CD14-positive monocyte (primary cell): Measurements from ENCODE around the gene MCC. TPM values are rescaled to one million over a fixed set of nuclear protein-coding genes. Genes with fewer than 3 reads are reported as not detected.

Experiments used
- DNase-seq, 3 donors: peaks; one replicate each; pipeline ENCODE4 v3.0.0-alpha.2; 2011 to 2022
- H2AFZ ChIP-seq: 2 replicates; pipeline ENCODE4 v1.6.0; 2012; ENCODE audit warnings: mild to moderate bottlenecking, low read depth, low read length, inconsistent platforms; ENCODE audit not compliant: insufficient read depth, poor library complexity, severe bottlenecking
- H3K27ac ChIP-seq, 2 donors: 1 replicate in 1 of 2; 2 replicates in 1 of 2; pipeline ENCODE4 v1.5.1; 2012 to 2013; ENCODE audit warnings: low read length in 2 of 2, control low read depth in 1 of 2, inconsistent platforms in 1 of 2, low read depth in 1 of 2, mild to moderate bottlenecking in 1 of 2
- H3K27me3 ChIP-seq, 2 donors: one replicate each; pipeline versions ENCODE4 v1.6.0 to v1.6.1; 2011 to 2013; ENCODE audit warnings: low read length in 2 of 2; ENCODE audit not compliant: control insufficient read depth in 2 of 2, insufficient read depth in 2 of 2
- H3K36me3 ChIP-seq, 2 donors: replicated peaks in 1 of 2; 1 replicate in 1 of 2; 2 replicates in 1 of 2; pipeline versions ENCODE4 v1.5.1 to v1.6.1; 2012 to 2013; ENCODE audit warnings: low read length in 2 of 2, control low read depth in 1 of 2, inconsistent platforms in 1 of 2, mild to moderate bottlenecking in 1 of 2; ENCODE audit not compliant: insufficient read depth in 2 of 2, control insufficient read depth in 1 of 2
- H3K4me1 ChIP-seq, 2 donors: 1 replicate in 1 of 2; 2 replicates in 1 of 2; pipeline versions ENCODE4 v1.5.1 to v1.6.1; 2012 to 2013; ENCODE audit warnings: low read length in 2 of 2, control low read depth in 1 of 2, inconsistent platforms in 1 of 2, mild to moderate bottlenecking in 1 of 2, moderate library complexity in 1 of 2; ENCODE audit not compliant: insufficient read depth in 2 of 2, control insufficient read depth in 1 of 2
- H3K4me2 ChIP-seq: replicated peaks from 2 replicates; pipeline ENCODE3; 2012; ENCODE audit warnings: low read length, moderate library complexity, mild to moderate bottlenecking; ENCODE audit not compliant: poor library complexity, severe bottlenecking; ENCODE audit errors: extremely low read depth
- H3K4me3 ChIP-seq, 3 experiments: fragments of 200-600 bp in 1 of 3; sonication (generic) in 1 of 3; replicated peaks in 1 of 3; 1 replicate in 2 of 3; 2 replicates in 1 of 3; pipeline ENCODE4 v1.5.1; 2011 to 2013; ENCODE audit warnings: low read length in 3 of 3, mild to moderate bottlenecking in 3 of 3, control low read depth in 2 of 3, low read depth in 2 of 3, inconsistent platforms in 1 of 3, moderate library complexity in 1 of 3
- H3K79me2 ChIP-seq: 2 replicates; pipeline ENCODE4 v1.6.0; 2012; ENCODE audit warnings: mild to moderate bottlenecking, control low read depth, inconsistent platforms, low read length, moderate library complexity; ENCODE audit not compliant: insufficient read depth
- H3K9ac ChIP-seq: 2 replicates; pipeline ENCODE4 v1.6.0; 2017; ENCODE audit warnings: low read length, mild to moderate bottlenecking; ENCODE audit not compliant: insufficient read depth, poor library complexity, severe bottlenecking
- H3K9me3 ChIP-seq, 2 donors: replicated peaks in 1 of 2; 1 replicate in 1 of 2; 2 replicates in 1 of 2; pipeline versions ENCODE4 v1.5.1 to v1.6.1; 2012 to 2013; ENCODE audit warnings: low read length in 2 of 2, control low read depth in 1 of 2; ENCODE audit not compliant: control insufficient read depth in 1 of 2, insufficient read depth in 1 of 2
- H4K20me1 ChIP-seq: 2 replicates; pipeline ENCODE4 v1.6.0; 2012; ENCODE audit warnings: mild to moderate bottlenecking, low read length, control low read depth, moderate library complexity; ENCODE audit not compliant: insufficient read depth
- H3K27ac Mint-ChIP-seq, 7 donors: one replicate each; pipeline ENCODE4 v1.8.0; 2020; ENCODE audit warnings: mild to moderate bottlenecking in 7 of 7, mixed read lengths in 7 of 7, moderate library complexity in 6 of 7, inconsistent platforms in 2 of 7
- H3K27me3 Mint-ChIP-seq, 3 donors: one replicate each; pipeline ENCODE4 v1.8.0; 2021 to 2022; ENCODE audit warnings: low read depth in 3 of 3, mild to moderate bottlenecking in 3 of 3, mixed read lengths in 3 of 3, moderate library complexity in 3 of 3, inconsistent platforms in 1 of 3
- H3K36me3 Mint-ChIP-seq, 2 donors: one replicate each; pipeline ENCODE4 v1.8.0; 2020; ENCODE audit warnings: mixed read lengths in 2 of 2, inconsistent platforms in 1 of 2, mild to moderate bottlenecking in 1 of 2
- H3K4me1 Mint-ChIP-seq: one replicate; pipeline ENCODE4 v1.8.0; 2020; ENCODE audit warnings: mild to moderate bottlenecking, mixed read lengths
- H3K4me3 Mint-ChIP-seq, 2 donors: one replicate each; pipeline ENCODE4 v1.8.0; 2020; ENCODE audit warnings: mild to moderate bottlenecking in 2 of 2, mixed read lengths in 2 of 2, moderate library complexity in 1 of 2
- H3K9me3 Mint-ChIP-seq, 7 donors: one replicate each; pipeline ENCODE4 v1.8.0; 2020 to 2022; ENCODE audit warnings: mixed read lengths in 7 of 7, mild to moderate bottlenecking in 6 of 7, moderate library complexity in 6 of 7, inconsistent platforms in 2 of 7
- WGBS: methylation state at CpG from one replicate; pipeline ENCODE4 v1.1.5; 2013; ENCODE audit warnings: missing lambda C conversion rate; ENCODE audit not compliant: insufficient coverage; 5-methylcytosine and 5-hydroxymethylcytosine counted together
- intact Hi-C, 2 donors: fragments of 100-400 bp; cut with micrococcal nuclease; formaldehyde crosslinking; loops; one replicate each; pipeline versions ENCODE4 v1.15.0 to v1.15.1; 2023
- polyA plus RNA-seq, 3 donors: library from polyadenylated mRNA; depleted of rRNA in 1 of 3; unstranded in 2 of 3; stranded (reverse) in 1 of 3; fragments of 300-500 nt in 2 of 3; fragments of >200 nt in 1 of 3; fragmentation: Illumina TruSeq in 2 of 3; gene quantifications; 1 replicate in 2 of 3; 2 replicates in 1 of 3; pipeline ENCODE4 v1.2.3, GENCODE V29; 2012 to 2021
- TF ChIP-seq, protein P1 (sequence below): fragments of 200-600 bp; IDR thresholded peaks from one replicate; pipeline ENCODE4 v1.8.0; 2022; ENCODE audit warnings: antibody characterized with exemption, mild to moderate bottlenecking

MCC gene
- polyA plus RNA-seq, 3 donors = 0.09 TPM; not detected in 2

DNA sequence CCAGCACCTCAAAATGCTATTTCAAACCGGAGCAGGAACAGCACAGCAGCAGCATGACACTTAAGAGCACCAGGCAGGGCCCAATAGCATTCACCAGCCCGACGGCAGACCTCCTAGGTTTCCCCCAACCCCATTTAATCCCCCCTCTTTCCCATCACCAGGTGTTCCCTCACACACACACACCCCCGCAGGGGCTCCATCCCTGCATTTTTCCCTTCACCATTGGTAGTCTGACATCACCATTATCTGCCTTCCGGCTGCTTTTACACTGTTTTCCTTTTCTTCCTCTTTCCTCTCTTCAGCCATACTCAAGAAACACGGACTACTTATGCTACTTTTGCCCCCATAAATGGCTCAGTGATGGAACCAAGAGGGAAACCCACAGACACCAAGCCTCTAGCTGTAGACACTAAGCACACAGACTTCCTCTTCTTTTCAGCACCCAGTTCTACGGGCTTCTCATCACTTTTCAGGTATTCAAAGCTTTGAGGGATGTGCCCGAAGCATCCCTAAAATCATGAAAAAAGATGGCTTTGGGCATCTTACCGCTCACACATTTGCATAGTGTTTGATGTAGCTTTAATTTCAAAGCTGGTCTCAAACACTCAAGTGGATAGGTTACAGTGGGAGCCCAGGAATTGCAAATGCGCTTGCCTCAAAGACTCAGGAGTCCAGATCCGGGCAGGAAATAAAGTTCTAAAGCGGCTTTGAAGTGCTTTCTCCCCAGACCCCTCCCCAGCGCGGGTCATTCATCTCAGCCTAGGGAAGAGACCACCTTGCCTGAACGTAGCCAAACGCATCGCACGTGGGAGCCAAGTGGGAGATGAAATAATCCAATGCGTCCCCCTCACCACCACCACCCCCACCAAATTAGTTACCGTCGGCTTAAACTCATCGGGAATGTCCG lies 194.9 kb downstream of the MCC start:
- Histone ChIP-seq H3K79me2 (no peaks in the 10 kb centered on the region), H3K36me3 (no peaks in the 10 kb centered on the region), H2AFZ (peak overlapping the region; percentile 56), H3K27me3 (peaks cover 53 to 68% of the 10 kb centered on the region in 2 donors), H3K27ac (no peak overlapping the region), H3K4me2 (peak overlapping the region; percentile 76), H3K9ac (no peak overlapping the region), H4K20me1 (no peaks in the 10 kb centered on the region), H3K4me3 (peak overlapping the region in 1 of 3 experiments; percentile 71), H3K4me1 (peaks cover 14 to 17% of the 10 kb centered on the region in 2 donors), H3K9me3 (peaks cover 0 to 35% of the 10 kb centered on the region in 2 donors)
- H3K4me3 Mint-ChIP-seq = peak overlapping the region in 1 of 2 donors; percentile 92
- peaks cover 17% of the 10 kb centered on the region for H3K4me1 Mint-ChIP-seq
- 2% methylated on average over 12 of the region's 23 CpGs for WGBS
- intact Hi-C loops = no loop called here
- peaks cover 47 to 76% (median 55%) of the 10 kb centered on the region in 3 donors for H3K27me3 Mint-ChIP-seq
- peaks cover 0 to 2% of the 10 kb centered on the region in 2 donors for H3K36me3 Mint-ChIP-seq
- H3K27ac Mint-ChIP-seq = no peak overlapping the region
- TF ChIP-seq, protein P1, sequence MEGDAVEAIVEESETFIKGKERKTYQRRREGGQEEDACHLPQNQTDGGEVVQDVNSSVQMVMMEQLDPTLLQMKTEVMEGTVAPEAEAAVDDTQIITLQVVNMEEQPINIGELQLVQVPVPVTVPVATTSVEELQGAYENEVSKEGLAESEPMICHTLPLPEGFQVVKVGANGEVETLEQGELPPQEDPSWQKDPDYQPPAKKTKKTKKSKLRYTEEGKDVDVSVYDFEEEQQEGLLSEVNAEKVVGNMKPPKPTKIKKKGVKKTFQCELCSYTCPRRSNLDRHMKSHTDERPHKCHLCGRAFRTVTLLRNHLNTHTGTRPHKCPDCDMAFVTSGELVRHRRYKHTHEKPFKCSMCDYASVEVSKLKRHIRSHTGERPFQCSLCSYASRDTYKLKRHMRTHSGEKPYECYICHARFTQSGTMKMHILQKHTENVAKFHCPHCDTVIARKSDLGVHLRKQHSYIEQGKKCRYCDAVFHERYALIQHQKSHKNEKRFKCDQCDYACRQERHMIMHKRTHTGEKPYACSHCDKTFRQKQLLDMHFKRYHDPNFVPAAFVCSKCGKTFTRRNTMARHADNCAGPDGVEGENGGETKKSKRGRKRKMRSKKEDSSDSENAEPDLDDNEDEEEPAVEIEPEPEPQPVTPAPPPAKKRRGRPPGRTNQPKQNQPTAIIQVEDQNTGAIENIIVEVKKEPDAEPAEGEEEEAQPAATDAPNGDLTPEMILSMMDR = no peak
- peaks cover 0 to 12% (median 7%) of the 10 kb centered on the region in 7 donors for H3K9me3 Mint-ChIP-seq
- DNase-seq = no peak

DNA sequence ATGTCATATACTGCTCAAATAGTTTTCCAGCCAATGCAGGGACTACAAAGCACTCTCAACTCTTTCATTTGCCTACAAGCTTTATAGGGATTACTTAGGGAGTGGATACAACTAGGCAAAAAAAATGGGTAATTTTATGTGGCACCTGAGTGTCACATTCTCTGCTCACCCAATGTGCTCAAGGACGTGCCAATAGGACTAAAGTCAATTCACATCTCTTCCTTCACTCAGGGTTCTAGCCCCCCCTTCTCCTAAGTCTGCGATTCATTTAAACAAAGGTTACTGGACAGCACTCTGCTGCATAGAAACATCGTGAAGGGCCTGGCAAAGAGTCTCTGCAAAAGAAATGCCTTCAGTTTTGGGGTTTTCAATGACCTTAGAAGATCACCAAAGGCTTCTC lies 195.8 kb downstream of the MCC start:
- Histone ChIP-seq H3K9ac (no peak overlapping the region), H3K27ac (no peak overlapping the region), H3K4me3 (no peak overlapping the region), H2AFZ (no peak overlapping the region), H4K20me1 (no peaks in the 10 kb centered on the region), H3K9me3 (peaks cover 0 to 35% of the 10 kb centered on the region in 2 donors), H3K27me3 (peaks cover 53 to 68% of the 10 kb centered on the region in 2 donors), H3K79me2 (no peaks in the 10 kb centered on the region), H3K36me3 (no peaks in the 10 kb centered on the region), H3K4me2 (no peak overlapping the region), H3K4me1 (peaks cover 14 to 17% of the 10 kb centered on the region in 2 donors)
- H3K27me3 Mint-ChIP-seq = peaks cover 47 to 77% (median 54%) of the 10 kb centered on the region in 3 donors
- TF ChIP-seq, protein P1 = no peak
- H3K27ac Mint-ChIP-seq = no peak overlapping the region
- intact Hi-C loops = no loop called here
- peaks cover 17% of the 10 kb centered on the region for H3K4me1 Mint-ChIP-seq
- 78% methylated on average over 1 of the region's 3 CpGs for WGBS
- H3K9me3 Mint-ChIP-seq = peaks cover 0 to 12% (median 8%) of the 10 kb centered on the region in 7 donors
- no peak for DNase-seq
- H3K36me3 Mint-ChIP-seq = peaks cover 0 to 2% of the 10 kb centered on the region in 2 donors
- H3K4me3 Mint-ChIP-seq = peak overlapping the region in 1 of 2 donors; percentile 92
